T-cell (primary cell): ENCODE results near the gene MYO10. TPM values are rescaled to one million over a fixed set of nuclear protein-coding genes. Genes with fewer than 3 reads are reported as not detected.

ENCODE experiments used
- ATAC-seq, 4 experiments: fragments of 200-7000 bp in 3 of 4; fragments of 150-1000 bp in 1 of 4; cut with Tn5 transposase; replicated peaks in 1 of 4; 1 replicate in 3 of 4; 2 replicates in 1 of 4; pipeline ENCODE4 v1.10.0; 2021; ENCODE audit warnings: moderate library complexity in 3 of 4, mild to moderate bottlenecking in 2 of 4, moderate number of reproducible peaks in 1 of 4
- CTCF ChIA-PET, 2 donors: fragments of 300-600 bp; sonication (Branson Sonifier 250); formaldehyde crosslinking; loops; one replicate each; lab custom pipeline; 2022; ENCODE audit warnings: antibody characterized with exemption in 2 of 2; lab: Charles Lee
- POLR2A ChIA-PET, 2 donors: fragments of 300-600 bp; sonication (Branson Sonifier 250); formaldehyde crosslinking; loops; one replicate each; lab custom pipeline; 2022; ENCODE audit warnings: antibody characterized with exemption in 2 of 2; lab: Charles Lee
- DNase-seq, 35 experiments: peaks; one replicate each; pipeline versions ENCODE4 v3.0.0 to v3.0.0-alpha.2; 2013 to 2023
- H3K27ac ChIP-seq: one replicate; pipeline ENCODE4 v1.5.1; 2013; ENCODE audit warnings: low read length
- H3K27me3 ChIP-seq, 2 experiments: replicated peaks in 1 of 2; 1 replicate in 1 of 2; 2 replicates in 1 of 2; pipeline versions ENCODE4 v1.6.1 to v1.7.0; 2013; ENCODE audit warnings: low read length in 1 of 2, mixed read lengths in 1 of 2; ENCODE audit not compliant: control insufficient read depth in 2 of 2, insufficient read depth in 2 of 2; ENCODE audit errors: extremely low read depth in 1 of 2
- H3K36me3 ChIP-seq, 2 donors: 1 replicate in 1 of 2; 2 replicates in 1 of 2; pipeline versions ENCODE4 v1.6.1 to v1.7.0; 2013; ENCODE audit warnings: low read length in 1 of 2; ENCODE audit not compliant: control insufficient read depth in 2 of 2, insufficient read depth in 1 of 2; ENCODE audit errors: extremely low read depth in 1 of 2
- H3K4me1 ChIP-seq, 2 experiments: 1 replicate in 1 of 2; 2 replicates in 1 of 2; pipeline versions ENCODE4 v1.6.1 to v1.7.0; 2013; ENCODE audit warnings: low read length in 2 of 2, mixed read lengths in 1 of 2; ENCODE audit not compliant: insufficient read depth in 2 of 2, control insufficient read depth in 1 of 2; ENCODE audit errors: extremely low read depth in 1 of 2
- H3K4me3 ChIP-seq, 2 donors: 1 replicate in 1 of 2; 2 replicates in 1 of 2; pipeline versions ENCODE4 v1.5.1 to v1.7.0; 2013; ENCODE audit warnings: mild to moderate bottlenecking in 2 of 2, low read length in 1 of 2, moderate library complexity in 1 of 2; ENCODE audit not compliant: control insufficient read depth in 1 of 2; ENCODE audit errors: extremely low read depth in 1 of 2
- H3K9me3 ChIP-seq: 2 replicates; pipeline ENCODE4 v1.7.0; 2013
- H3K27ac Mint-ChIP-seq, 2 donors: one replicate each; pipeline ENCODE4 v1.8.0; 2020 to 2021; ENCODE audit warnings: mild to moderate bottlenecking in 2 of 2, mixed read lengths in 2 of 2
- H3K27me3 Mint-ChIP-seq, 2 donors: one replicate each; pipeline ENCODE4 v1.8.0; 2021 to 2022; ENCODE audit warnings: mixed read lengths in 2 of 2
- H3K36me3 Mint-ChIP-seq: one replicate; pipeline ENCODE4 v1.8.0; 2021; ENCODE audit warnings: mixed read lengths
- H3K4me1 Mint-ChIP-seq, 3 donors: one replicate each; pipeline ENCODE4 v1.8.0; 2020 to 2022; ENCODE audit warnings: mixed read lengths in 3 of 3, mild to moderate bottlenecking in 1 of 3
- H3K4me3 Mint-ChIP-seq, 3 donors: one replicate each; pipeline ENCODE4 v1.8.0; 2020 to 2022; ENCODE audit warnings: mild to moderate bottlenecking in 3 of 3, mixed read lengths in 3 of 3, moderate library complexity in 3 of 3
- H3K9me3 Mint-ChIP-seq, 3 donors: one replicate each; pipeline ENCODE4 v1.8.0; 2020 to 2022; ENCODE audit warnings: mixed read lengths in 3 of 3
- WGBS: methylation state at CpG from one replicate; pipeline ENCODE4 v1.1.5; 2013; ENCODE audit warnings: missing lambda C conversion rate; ENCODE audit not compliant: insufficient coverage; 5-methylcytosine and 5-hydroxymethylcytosine counted together
- total RNA-seq, 35 experiments: library from RNA in 6 of 35; stranded (reverse) in 6 of 35; fragments of 120-200 nt in 1 of 35; gene quantifications; one replicate each; pipeline versions ENCODE4 v1.2.1 to v1.2.4 and lab custom pipeline; 2013 to 2026

Gene MYO10
- total RNA-seq, 5 donors from 2014 or later (not counting 1 experiment from before 2014, with no cell fraction given) = 0.20 to 0.47 (median 0.23) TPM; not detected in 2

DNA sequence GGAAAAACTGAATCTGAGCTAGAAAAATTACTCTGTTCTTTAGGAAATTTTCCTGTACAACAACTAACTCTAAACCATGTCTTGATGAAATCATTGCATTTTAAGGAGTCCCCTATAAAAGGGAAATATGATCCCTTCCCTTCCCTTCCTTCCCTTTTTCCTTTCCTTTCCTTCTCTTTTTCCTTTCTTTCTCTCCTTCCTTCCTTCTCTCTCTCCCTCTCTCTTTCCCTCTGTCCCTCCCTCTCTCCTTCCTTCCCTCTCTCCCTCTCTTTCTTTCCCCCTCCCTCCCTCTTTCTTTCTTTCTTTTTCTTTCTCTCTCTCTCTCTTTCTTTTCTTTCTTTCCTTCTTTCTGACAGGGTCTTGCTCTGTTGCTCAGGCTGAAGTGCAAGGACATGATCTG lies 42.2 kb upstream of the MYO10 start:
- Mint-ChIP-seq H3K9me3 (no peaks in the 10 kb centered on the region), H3K27me3 (peaks cover 0 to 3% of the 10 kb centered on the region in 2 donors), H3K4me1 (no peaks in the 10 kb centered on the region), H3K4me3 (no peak overlapping the region), H3K27ac (no peak overlapping the region), H3K36me3 (no peaks in the 10 kb centered on the region)
- ChIA-PET CTCF (no interaction called here), POLR2A (no interaction called here)
- H3K27ac ChIP-seq = no peak overlapping the region
- ATAC-seq (no peak), DNase-seq (no peak)
- H3K9me3 ChIP-seq = no peaks in the 10 kb centered on the region
- H3K4me3 ChIP-seq = no peak overlapping the region
- no peaks in the 10 kb centered on the region for H3K4me1 ChIP-seq
- no peaks in the 10 kb centered on the region for H3K36me3 ChIP-seq
- H3K27me3 ChIP-seq = no peaks in the 10 kb centered on the region

DNA sequence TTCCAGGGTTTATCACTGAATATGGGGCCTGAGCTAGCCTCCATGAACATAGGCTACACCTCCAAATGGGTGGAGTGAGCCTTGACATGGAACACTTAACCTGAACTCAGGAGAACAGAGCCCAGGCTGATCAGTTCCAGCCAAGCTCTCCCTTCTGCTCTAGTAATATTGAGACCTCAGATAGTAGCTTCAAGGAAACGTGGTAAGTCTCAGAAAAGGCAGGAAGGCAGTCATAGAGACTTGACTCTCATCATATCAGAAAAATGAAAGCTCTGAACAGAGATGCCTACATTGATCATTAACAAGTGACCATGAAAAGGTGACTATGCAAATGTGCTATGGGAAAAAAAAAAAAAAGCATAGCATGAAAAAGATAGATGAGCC lies 40.5 kb upstream of the MYO10 start:
- Histone ChIP-seq H3K27ac (no peak overlapping the region), H3K36me3 (no peaks in the 10 kb centered on the region), H3K4me3 (no peak overlapping the region), H3K9me3 (no peaks in the 10 kb centered on the region), H3K4me1 (no peaks in the 10 kb centered on the region), H3K27me3 (no peaks in the 10 kb centered on the region)
- Mint-ChIP-seq H3K27ac (no peak overlapping the region), H3K4me3 (no peak overlapping the region), H3K9me3 (no peaks in the 10 kb centered on the region), H3K4me1 (no peaks in the 10 kb centered on the region), H3K27me3 (peaks cover 0 to 3% of the 10 kb centered on the region in 2 donors), H3K36me3 (no peaks in the 10 kb centered on the region)
- ATAC-seq (no peak), DNase-seq (no peak)
- POLR2A ChIA-PET = no interaction called here
- no CpG with 5 or more reads among the region's 1 CpG for WGBS
- CTCF ChIA-PET = interaction anchor here in 1 of 2 donors (0.6 kb wide), 1 partner anchor 18 kb away, joined by 3 read pairs; no protein-coding TSS in a partner anchor

DNA sequence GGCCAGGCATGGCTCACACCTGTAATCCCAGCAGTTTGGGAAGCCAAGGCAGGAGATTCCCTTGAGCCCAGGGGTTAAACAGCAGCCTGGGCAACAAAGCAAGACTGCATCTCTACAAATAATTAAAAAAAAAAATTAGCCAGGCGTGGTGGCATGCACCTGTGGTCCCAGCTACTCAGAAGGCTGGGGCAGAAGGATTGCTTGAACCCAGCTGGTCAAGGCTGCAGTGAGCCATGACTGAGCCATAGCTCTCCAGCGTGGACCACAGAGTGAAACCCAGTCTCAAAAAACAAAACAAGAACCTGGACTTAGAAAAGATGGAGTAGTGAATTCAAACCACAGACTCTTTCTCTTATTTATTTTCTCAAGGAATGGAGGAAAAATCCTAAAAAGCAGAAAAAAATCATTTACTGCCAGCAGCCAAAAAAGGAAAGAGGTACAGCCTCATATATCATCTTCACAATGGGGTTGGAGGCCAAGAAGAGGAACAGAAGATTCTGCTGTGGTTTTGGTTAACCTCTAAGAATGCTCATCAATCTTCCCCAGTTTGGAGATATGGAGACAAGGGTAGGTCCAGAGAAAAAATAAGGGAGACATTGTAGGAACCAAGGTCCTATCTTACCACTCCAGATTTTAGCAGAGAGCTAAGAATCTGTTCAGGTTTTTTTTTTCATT lies 40.0 kb upstream of the MYO10 start:
- no peaks in the 10 kb centered on the region for H3K4me1 Mint-ChIP-seq
- no peak for ATAC-seq
- no peak overlapping the region for H3K27ac Mint-ChIP-seq
- Histone ChIP-seq H3K36me3 (no peaks in the 10 kb centered on the region), H3K9me3 (no peaks in the 10 kb centered on the region), H3K4me3 (no peak overlapping the region), H3K4me1 (no peaks in the 10 kb centered on the region), H3K27me3 (no peaks in the 10 kb centered on the region), H3K27ac (no peak overlapping the region)
- DNase-seq = no peak
- H3K36me3 Mint-ChIP-seq = no peaks in the 10 kb centered on the region
- no peak overlapping the region for H3K4me3 Mint-ChIP-seq
- H3K27me3 Mint-ChIP-seq = peaks cover 0 to 3% of the 10 kb centered on the region in 2 donors
- 0% methylated on average over 1 of the region's 2 CpGs for WGBS
- POLR2A ChIA-PET = no interaction called here
- H3K9me3 Mint-ChIP-seq = no peaks in the 10 kb centered on the region
- CTCF ChIA-PET = no interaction called here

DNA sequence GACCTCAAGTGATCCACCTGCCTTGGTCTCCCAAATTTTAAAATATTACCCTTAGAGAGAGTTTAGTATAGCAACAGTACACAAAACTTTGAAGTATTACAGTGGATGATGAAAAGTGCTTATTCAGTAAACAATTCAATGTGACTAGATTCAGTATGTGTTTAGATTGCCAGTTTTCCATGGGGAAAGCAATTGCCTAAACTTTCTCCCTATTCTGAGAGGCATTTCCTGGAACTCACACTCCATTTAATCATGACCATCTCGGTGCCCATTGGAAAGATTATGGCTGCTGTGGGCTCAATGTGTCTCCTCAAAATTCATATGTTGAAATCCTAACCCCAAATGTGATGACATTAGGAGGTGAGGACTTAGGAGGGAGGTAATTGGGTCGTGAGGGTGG lies 38.9 kb upstream of the MYO10 start:
- no peak overlapping the region for H3K27ac Mint-ChIP-seq
- Histone ChIP-seq H3K27ac (no peak overlapping the region), H3K4me3 (no peak overlapping the region), H3K4me1 (no peaks in the 10 kb centered on the region), H3K36me3 (no peaks in the 10 kb centered on the region), H3K9me3 (no peaks in the 10 kb centered on the region), H3K27me3 (no peaks in the 10 kb centered on the region)
- no peak for DNase-seq
- no CpG with 5 or more reads among the region's 2 CpGs for WGBS
- H3K4me1 Mint-ChIP-seq = no peaks in the 10 kb centered on the region
- H3K9me3 Mint-ChIP-seq = no peaks in the 10 kb centered on the region
- ChIA-PET POLR2A (no interaction called here), CTCF (no interaction called here)
- no peak overlapping the region for H3K4me3 Mint-ChIP-seq
- H3K27me3 Mint-ChIP-seq = peaks cover 0 to 3% of the 10 kb centered on the region in 2 donors
- H3K36me3 Mint-ChIP-seq = no peaks in the 10 kb centered on the region
- no peak for ATAC-seq

DNA sequence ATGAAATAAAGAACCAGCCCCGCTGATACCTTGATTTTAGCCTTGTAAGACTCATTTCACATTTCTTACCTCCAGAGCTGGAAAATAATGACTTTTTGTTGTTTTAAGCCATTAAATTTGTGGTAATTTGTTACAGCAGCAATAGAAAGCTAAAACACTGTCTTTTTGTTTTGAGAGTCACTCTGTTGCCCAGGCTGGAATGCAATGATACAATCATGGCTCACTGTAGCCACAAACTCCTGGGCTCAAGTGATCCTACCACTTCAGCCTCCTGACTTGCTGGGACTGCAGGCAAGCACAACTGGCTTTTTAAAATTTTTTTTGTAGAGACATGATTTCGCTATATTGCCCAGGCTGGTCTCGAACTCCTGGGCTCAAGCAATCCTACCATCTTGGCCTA lies 34.7 kb upstream of the MYO10 start:
- Histone ChIP-seq H3K27ac (no peak overlapping the region), H3K27me3 (no peaks in the 10 kb centered on the region), H3K9me3 (no peaks in the 10 kb centered on the region), H3K4me1 (no peaks in the 10 kb centered on the region), H3K36me3 (no peaks in the 10 kb centered on the region), H3K4me3 (no peak overlapping the region)
- ChIA-PET POLR2A (no interaction called here), CTCF (no interaction called here)
- DNase-seq (no peak), ATAC-seq (no peak)
- H3K9me3 Mint-ChIP-seq = no peaks in the 10 kb centered on the region
- WGBS = 60% methylated on average over 1 of the region's 3 CpGs
- no peaks in the 10 kb centered on the region for H3K36me3 Mint-ChIP-seq
- no peaks in the 10 kb centered on the region for H3K27me3 Mint-ChIP-seq
- no peak overlapping the region for H3K4me3 Mint-ChIP-seq
- no peaks in the 10 kb centered on the region for H3K4me1 Mint-ChIP-seq
- no peak overlapping the region for H3K27ac Mint-ChIP-seq

DNA sequence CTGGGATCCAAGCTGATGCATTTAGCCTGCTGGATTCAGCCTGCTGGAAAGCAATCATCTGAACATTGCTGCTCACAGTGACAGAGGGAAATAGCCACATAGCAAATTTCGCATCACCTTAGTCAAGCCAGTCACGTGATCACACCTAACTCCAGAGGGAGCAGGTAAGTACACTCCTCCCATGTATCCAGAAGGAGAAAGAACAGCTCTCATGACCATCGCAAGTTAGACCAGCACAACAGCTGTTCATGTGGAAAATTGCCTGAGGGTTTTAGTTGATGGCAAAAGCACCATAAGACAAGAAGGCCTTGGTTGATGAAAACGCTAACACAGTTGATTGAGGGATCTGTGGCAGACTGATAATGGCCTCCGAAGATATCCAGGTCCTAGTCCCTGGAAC lies 34.2 kb upstream of the MYO10 start:
- H3K9me3 ChIP-seq = no peaks in the 10 kb centered on the region
- H3K27ac Mint-ChIP-seq = no peak overlapping the region
- no peaks in the 10 kb centered on the region for H3K4me1 Mint-ChIP-seq
- ChIA-PET CTCF (no interaction called here), POLR2A (no interaction called here)
- H3K27ac ChIP-seq = no peak overlapping the region
- no peak for ATAC-seq
- no peaks in the 10 kb centered on the region for H3K27me3 ChIP-seq
- no peaks in the 10 kb centered on the region for H3K27me3 Mint-ChIP-seq
- H3K36me3 ChIP-seq = no peaks in the 10 kb centered on the region
- no peaks in the 10 kb centered on the region for H3K9me3 Mint-ChIP-seq
- no peak for DNase-seq
- no peaks in the 10 kb centered on the region for H3K36me3 Mint-ChIP-seq
- 94% methylated on average over 2 of the region's 5 CpGs for WGBS
- no peak overlapping the region for H3K4me3 Mint-ChIP-seq
- H3K4me1 ChIP-seq = no peaks in the 10 kb centered on the region
- H3K4me3 ChIP-seq = no peak overlapping the region

DNA sequence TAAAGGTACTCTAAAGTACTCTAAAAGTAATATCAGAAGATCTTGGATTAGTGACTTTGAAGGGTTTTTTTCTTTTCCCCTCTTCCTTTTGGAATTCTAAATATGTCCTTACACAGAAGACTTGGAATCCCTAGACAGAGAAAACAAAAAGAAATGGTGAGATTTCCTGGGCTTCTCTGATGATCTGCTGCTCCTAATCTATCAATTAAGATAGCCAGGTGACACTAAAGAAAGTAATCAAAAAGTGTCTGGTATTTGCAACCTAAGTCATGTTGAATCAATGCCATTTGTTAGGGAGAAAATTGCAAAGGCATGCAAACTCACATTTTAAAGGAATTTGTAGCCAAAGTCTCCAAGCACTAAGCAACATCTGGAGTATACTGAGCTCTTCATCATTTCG lies 29.5 kb upstream of the MYO10 start:
- DNase-seq (no peak), ATAC-seq (no peak)
- ChIA-PET POLR2A (interaction anchor here in 1 of 2 donors (0.6 kb wide), 1 partner anchor 704 kb away, joined by 4 read pairs; no protein-coding TSS in a partner anchor), CTCF (no interaction called here)
- H3K4me1 ChIP-seq = no peaks in the 10 kb centered on the region
- Mint-ChIP-seq H3K27ac (no peak overlapping the region), H3K4me1 (no peaks in the 10 kb centered on the region), H3K27me3 (no peaks in the 10 kb centered on the region), H3K4me3 (no peak overlapping the region), H3K9me3 (no peaks in the 10 kb centered on the region), H3K36me3 (no peaks in the 10 kb centered on the region)
- H3K27ac ChIP-seq = no peak overlapping the region
- no peak overlapping the region for H3K4me3 ChIP-seq
- no peaks in the 10 kb centered on the region for H3K9me3 ChIP-seq
- H3K36me3 ChIP-seq = no peaks in the 10 kb centered on the region
- no peaks in the 10 kb centered on the region for H3K27me3 ChIP-seq
- no CpG with 5 or more reads among the region's 1 CpG for WGBS
